ENCODE data around the gene SFSWAP.

Gene SFSWAP

GRCh38 chr12:131732996-131733615 is 22.2 kb downstream of the SFSWAP start:
- no peak overlapping the region for H3K4me3 ChIP-seq (replicated peaks; ENCODE audit: low read depth, low read length)
- peaks cover 41% of the 10 kb centered on the region for H3K36me3 ChIP-seq (ENCODE audit: control insufficient read depth, insufficient read depth, low read length)

GRCh38 chr12:131733874-131734273 is 23.0 kb downstream of the SFSWAP start:
- peaks cover 35% of the 10 kb centered on the region for H3K36me3 ChIP-seq (ENCODE audit: control insufficient read depth, insufficient read depth, low read length)
- no peak overlapping the region for H3K4me3 ChIP-seq (replicated peaks; ENCODE audit: low read depth, low read length)
- no peak for TF ChIP-seq CTCF (IDR thresholded peaks at IDR 0.05; ENCODE audit: insufficient read depth, low read length, poor library complexity, severe bottlenecking)
- H3K27me3 ChIP-seq (replicated peaks; ENCODE audit: control insufficient read depth, insufficient read depth, low read length), result no peaks in the 10 kb centered on the region
- DNase-seq (ENCODE audit: extremely low read depth, insufficient read length), result no peak

More at GRCh38 chr12:131732996-131733615, 22.2 kb downstream of the SFSWAP start:
- H3K27me3 ChIP-seq (replicated peaks; ENCODE audit: control insufficient read depth, insufficient read depth, low read length), result no peaks in the 10 kb centered on the region
- no peak for TF ChIP-seq CTCF (IDR thresholded peaks at IDR 0.05; ENCODE audit: insufficient read depth, low read length, poor library complexity, severe bottlenecking)
- DNase-seq (ENCODE audit: extremely low read depth, insufficient read length), result no peak

- H3K4me3 ChIP-seq (replicated peaks; ENCODE audit: low read depth, low read length), result no peak overlapping the region
- peaks cover 33% of the 10 kb centered on the region for H3K36me3 ChIP-seq (ENCODE audit: control insufficient read depth, insufficient read depth, low read length)
- no peak for TF ChIP-seq CTCF (IDR thresholded peaks at IDR 0.05; ENCODE audit: insufficient read depth, low read length, poor library complexity, severe bottlenecking)
- H3K27me3 ChIP-seq (replicated peaks; ENCODE audit: control insufficient read depth, insufficient read depth, low read length), result no peaks in the 10 kb centered on the region
- no peak for DNase-seq (ENCODE audit: extremely low read depth, insufficient read length)
Observed at GRCh38 chr12:131734336-131735152, 23.7 kb downstream of the SFSWAP start.

- Histone ChIP-seq H3K36me3 (ENCODE audit: control insufficient read depth, insufficient read depth, low read length) (peaks cover 34% of the 10 kb centered on the region), H3K4me3 (replicated peaks; ENCODE audit: low read depth, low read length) (no peak overlapping the region), H3K27me3 (replicated peaks; ENCODE audit: control insufficient read depth, insufficient read depth, low read length) (no peaks in the 10 kb centered on the region)
- DNase-seq (ENCODE audit: extremely low read depth, insufficient read length), result no peak
- no peak for TF ChIP-seq CTCF (IDR thresholded peaks at IDR 0.05; ENCODE audit: insufficient read depth, low read length, poor library complexity, severe bottlenecking)
Observed at GRCh38 chr12:131735153-131735456, 24.2 kb downstream of the SFSWAP start.

GRCh38 chr12:131735476-131736445 is 24.9 kb downstream of the SFSWAP start:
- no peak for TF ChIP-seq CTCF (IDR thresholded peaks at IDR 0.05; ENCODE audit: insufficient read depth, low read length, poor library complexity, severe bottlenecking)
- Histone ChIP-seq H3K27me3 (replicated peaks; ENCODE audit: control insufficient read depth, insufficient read depth, low read length) (no peaks in the 10 kb centered on the region), H3K4me3 (replicated peaks; ENCODE audit: low read depth, low read length) (no peak overlapping the region), H3K36me3 (ENCODE audit: control insufficient read depth, insufficient read depth, low read length) (peaks cover 29% of the 10 kb centered on the region)
- DNase-seq (ENCODE audit: extremely low read depth, insufficient read length), result no peak

All from GM06990 (cell line).